ENCODE results near the gene KRT3.

The KRT3 gene

DNA sequence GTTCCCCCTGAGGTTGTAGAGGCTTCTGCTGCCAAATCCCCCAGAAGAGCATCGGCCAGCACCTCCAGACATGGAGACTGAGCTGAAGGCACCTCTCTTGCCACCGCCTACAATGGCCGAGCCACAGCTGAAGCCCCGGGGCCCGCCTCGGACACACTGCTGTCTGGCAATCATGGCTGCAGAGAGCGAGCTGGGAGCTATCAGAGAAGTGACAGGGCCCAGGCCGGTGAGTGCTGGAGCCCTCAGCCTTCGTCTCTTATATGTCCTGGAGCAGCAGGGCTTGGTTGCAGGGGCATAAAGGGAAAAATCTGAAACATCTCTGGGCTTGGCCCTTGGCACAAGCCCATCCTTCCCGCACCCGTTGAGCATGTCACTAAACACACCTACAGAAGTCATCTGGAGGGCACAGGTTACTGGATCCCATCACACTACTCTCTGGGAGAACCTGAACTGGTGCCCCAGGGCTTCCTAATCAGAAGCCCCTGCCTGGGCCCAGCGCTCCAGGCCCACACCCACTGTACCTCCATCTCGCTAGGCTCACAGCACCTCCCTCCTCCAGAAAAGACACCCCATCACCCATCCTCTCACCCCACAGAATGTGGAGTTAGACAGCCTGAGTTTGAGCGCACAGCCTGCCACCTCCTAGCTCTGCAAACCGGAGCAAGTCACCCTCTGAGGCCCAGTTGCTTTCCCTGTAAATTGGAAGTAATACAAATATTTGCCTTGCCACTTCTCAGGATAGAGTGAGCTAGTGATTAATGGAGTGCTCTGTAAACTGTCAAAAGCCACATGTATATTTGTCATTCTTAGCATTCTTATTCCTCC, 18.2 kb upstream of the KRT3 start, which contains the start of gene KRT4:
TSS of gene KRT4 (minus strand) at position 232 of the 825 bp plus-strand sequence. CDS start at position 174, 58 bp downstream.
- DNase-seq (ENCODE audit: low spot score), result no peak

DNA sequence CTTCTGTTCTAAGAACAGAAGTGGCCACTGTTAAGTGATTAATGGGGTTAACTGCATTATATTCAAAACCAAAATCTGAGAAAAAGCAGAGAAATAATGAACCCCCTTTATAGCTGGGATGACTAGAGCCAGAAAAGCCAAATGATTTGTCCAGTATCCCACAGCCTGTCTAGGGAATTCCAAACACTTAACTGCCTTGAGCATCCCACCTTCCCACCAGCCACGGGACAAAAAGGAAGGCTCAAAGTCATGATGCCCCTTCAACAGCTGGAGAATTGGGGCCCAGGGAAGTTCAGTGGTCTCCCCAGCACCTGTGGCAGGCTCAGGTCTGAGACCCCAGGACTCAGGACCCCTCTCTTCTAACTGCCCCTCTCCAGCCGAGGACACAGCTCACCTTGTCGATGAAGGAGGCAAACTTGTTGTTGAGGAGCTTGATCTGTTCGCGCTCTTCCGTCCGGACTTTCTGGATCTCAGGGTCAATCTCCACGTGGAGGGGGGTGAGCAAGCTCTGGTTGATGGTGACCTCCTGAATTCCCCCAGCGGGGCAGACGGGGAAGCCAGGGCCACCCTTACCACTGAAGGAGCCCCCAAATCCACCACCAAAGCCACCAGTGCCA, 17.4 kb upstream of the KRT3 start:
- no peak for DNase-seq (ENCODE audit: low spot score)

DNA sequence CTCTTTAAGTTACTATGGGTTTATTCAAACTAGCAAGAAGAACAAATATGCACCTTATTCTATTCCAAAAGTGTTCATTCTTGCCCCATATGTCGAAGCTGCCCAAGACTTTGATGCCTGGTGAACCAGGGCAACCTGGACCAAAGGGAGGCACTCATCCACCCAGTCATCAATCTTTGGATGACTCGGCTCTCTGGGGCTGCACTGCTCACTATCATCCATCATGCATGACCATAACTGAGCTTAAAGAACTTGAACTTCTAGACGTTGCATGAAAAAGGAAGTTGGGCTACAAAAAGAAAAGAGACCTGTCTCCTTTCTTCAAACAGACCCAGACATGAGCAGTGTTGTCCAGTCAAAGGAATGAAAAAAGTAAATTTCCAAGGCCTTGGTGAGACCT, 16.8 kb upstream of the KRT3 start:
- DNase-seq (ENCODE audit: low spot score), result no peak

DNA sequence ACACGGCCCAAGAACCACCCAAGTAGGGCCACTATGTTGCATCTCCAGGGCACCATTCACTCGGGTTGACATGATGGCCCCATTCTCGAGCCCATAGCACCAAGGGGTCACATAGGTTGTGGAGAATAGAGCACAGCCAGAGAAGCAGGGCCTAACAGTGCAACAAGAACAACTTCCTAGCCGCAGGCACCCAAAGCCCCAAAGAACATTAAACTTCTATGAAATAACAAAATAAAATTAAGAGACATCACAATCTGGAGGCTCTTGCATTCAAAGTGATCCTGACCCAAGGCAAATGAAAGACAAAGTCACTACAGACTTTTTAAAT, 16.1 kb upstream of the KRT3 start:
- DNase-seq (ENCODE audit: low spot score), result no peak

DNA sequence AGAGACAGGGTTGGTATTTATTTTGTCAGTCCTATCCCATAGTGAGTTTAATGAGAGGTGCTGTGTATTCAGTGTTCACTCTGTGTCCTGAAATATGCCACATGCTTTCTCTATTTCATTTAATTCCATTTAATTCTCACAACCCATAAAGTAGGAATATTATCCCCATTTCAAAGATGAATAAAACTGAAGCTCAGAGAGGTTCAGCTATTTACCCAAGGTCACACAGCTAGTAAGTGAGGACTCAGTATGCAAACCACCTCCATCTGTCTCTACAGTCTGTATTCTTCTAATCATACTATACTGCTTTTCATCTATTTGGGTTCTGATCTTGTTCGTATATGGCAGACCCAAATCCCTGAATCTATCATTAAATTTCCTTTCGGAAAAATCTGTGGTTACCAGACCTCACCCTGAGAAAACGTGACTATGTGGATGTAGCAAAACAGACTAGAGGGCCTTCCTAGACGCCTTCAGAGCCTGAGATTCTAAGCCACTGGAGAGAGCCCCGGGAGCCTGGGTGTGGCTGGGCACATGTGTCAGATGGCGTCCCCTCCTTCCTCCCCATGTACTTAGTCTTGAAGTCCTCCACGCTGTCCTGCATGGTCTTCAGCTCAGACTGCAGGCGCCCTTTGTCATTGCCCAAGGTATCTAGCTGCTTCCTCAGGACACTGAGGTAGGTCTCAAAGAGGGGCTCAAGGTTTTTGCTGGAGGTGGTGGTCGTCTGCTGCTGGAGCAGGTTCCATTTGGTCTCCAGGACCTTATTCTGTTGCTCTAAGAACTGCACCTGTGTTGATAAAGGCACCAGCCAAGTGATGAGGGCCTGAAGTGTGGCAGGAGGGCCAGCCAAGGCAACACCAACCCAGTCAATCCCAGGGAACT, 15.5 kb upstream of the KRT3 start:
- no peak for DNase-seq (ENCODE audit: low spot score)

DNA sequence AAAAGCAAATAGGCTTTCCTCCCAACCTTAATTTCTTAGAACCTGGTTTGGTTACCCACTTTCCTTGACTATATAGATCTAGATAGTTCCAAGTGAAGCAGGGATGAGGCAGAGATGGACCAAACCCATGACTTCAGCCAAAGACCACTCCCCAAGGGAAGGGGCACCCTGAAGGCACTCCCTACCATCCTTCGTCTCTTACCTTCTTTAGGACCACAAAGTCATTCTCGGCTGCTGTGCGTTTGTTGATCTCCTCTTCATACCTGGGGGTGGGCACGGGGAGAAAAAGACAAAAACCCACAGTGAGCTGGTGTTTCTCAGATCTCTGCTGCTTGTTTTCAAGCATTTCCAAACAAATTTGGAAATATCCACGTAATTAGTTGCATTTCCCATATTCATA, 14.6 kb upstream of the KRT3 start:
- DNase-seq (ENCODE audit: low spot score), result no peak

DNA sequence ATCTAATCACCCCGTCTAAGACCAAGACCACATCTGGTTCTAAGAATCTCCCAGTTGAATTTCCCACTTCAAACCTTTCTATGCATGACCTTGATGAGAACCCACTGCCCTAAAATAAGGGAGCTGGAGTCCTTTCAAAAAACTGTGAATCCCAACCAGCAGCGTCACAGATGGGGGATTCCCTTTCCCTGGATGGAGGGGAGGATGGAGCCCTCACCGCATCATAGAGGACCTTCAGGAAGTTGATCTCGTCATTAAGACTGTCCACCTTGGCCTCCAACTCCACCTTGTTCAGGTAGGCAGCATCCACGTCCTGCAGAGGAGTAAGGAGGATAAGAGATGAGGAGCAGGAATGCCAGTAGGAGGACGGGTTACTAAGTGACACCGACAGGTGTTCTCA, 13.2 kb upstream of the KRT3 start:
- no peak for DNase-seq (ENCODE audit: low spot score)

DNA sequence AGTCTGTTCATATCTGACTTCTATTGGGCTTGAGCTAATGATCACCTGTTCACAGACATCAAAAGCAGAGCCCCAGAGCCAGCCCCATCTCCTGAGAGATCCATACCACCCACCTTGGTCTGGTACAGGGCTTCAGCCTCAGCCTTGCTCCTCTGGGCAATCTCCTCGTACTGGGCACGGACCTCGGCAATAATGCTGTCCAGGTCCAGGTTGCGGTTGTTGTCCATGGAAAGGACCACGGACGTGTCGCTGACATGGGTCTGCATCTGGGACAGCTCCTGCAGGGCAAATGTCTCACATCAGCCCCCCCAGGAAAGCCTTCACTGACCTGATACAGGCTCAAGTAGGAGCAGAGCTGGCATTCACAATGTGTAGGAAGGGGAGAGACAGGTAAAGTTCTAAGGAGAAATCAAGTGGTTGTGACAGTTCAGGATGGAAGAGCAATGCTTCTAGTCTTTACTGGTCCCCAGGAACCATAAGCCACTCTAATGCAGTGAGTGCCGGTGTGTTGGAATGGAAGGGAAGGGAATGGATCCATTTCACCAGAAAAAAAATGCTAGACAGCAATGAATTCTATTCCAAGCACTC, 12.8 kb upstream of the KRT3 start:
- DNase-seq (ENCODE audit: low spot score), result no peak

DNA sequence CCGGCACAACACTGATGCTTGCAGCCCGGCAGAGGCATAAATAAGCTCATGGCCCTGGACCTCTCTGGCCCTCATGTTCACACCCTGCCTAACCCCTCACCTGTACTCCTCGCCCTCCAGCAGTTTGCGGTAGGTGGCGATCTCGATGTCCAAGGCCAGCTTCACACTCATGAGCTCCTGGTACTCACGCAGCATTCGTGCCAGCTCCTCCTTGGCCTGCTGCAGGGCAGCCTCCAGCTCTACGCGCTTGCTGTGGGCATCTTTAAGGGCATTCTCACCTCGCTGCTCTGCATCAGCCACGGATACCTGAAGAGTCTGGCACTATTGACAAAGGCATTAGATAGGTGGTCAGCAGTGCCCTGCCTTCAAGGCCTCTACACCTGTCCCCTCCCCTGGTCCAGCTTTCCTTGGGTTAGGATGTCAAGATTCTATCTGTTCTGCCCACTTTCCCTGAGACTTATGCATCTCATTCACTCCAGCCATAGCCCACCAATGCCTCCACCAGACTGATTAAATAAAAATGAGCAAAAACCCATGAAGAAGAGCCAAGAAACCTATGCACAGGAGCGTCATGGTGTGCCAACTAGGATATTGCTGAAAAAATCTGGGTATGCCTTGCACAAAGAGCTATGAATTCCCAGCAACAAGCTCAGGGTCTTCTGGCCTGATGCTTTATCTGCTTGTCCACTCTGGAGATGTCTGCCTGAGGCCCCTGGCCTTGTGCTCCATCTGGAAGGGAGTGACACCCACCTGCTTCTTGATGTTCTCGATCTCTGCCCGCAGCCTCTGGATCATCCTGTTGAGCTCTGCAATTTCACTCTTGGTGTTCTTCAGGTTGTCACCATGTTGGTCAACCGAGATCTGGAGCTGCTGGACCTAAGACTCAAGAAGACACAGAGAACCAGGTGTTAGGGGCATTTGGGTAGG, 11.9 kb upstream of the KRT3 start:
- DNase-seq (ENCODE audit: low spot score), result no peak

DNA sequence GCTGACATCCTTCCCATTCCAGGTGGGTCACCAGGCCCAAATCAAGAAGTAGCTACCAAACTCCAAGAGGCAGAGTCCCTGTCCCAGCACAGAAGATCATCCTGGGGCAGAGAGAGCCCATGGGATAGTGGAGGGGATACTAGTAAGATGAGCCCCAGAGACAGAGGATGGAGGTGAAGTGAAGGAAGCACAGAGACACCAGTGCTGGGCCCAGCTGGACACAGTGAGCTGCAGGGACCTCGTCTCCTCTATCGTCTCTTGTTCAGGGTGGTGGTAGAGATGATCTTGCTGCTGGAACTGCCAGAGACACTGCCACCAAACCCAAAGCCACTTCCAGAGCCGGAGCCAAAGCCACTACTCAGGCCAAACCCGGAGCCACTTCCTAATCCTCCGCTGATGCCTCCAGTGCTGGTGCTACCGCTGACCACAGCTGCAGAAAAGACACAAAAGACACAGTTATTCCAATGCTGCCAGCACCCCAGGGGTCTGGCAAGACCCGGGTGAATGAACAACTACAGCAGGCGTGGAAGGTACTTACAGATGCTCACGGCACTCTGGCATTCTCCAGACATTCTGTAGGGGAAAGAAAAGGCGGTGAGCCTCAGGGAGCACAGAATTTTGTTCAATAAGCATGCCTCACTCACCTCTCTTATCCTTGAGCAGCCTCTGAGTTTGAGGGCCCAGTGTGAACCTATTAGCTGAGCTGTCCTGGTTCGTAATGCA, 11.1 kb upstream of the KRT3 start:
- DNase-seq (ENCODE audit: low spot score), result no peak

DNA sequence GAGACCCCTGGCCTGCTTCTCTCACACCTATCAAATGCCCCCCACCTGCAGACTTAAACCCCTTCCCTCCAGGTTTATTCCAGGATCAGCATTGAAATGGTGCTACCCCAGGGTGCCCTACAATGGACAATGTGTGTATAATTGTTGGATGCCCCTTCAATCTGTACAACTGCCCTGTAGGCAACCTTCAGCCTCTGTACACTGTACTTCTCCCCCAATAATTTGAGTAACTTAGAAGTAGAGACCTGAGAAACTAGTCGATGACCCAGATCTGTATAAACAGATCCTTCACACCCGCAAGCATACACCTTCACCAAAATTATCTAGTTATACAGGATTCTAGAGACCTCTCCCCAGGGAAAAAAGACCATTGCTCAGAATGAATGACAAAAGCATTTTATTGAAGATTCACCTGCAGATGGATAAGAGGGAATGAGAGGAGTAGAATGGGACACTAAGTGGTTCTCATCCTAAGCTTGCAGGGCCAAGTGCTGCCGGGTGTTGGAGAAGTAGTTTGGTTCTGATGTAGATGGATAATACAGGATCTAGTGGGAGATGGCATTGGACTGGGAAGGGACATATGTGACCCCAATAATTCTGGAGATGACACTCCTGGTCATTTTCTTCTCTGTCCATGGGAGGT, 10.4 kb upstream of the KRT3 start:
- DNase-seq (ENCODE audit: low spot score), result no peak

DNA sequence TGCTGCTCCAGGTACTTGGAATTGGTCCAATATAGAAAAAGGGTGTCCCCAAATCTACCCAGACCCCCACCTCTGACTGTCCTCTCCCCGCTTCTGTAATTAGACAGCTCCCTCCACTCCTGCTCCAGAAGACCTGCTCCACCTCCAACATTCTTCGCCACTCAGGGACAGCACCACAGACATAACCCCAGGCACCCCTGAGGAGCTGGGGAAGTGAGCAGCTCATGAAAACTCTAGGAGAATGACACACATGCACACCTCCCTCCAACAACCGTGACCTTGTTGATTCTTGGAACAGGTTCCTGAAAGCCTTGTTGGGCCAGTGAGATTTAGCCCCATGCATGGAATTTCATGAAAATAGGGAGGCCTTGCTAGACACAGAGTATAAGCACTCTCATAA, 9.8 kb upstream of the KRT3 start:
- no peak for DNase-seq (ENCODE audit: low spot score)

DNA sequence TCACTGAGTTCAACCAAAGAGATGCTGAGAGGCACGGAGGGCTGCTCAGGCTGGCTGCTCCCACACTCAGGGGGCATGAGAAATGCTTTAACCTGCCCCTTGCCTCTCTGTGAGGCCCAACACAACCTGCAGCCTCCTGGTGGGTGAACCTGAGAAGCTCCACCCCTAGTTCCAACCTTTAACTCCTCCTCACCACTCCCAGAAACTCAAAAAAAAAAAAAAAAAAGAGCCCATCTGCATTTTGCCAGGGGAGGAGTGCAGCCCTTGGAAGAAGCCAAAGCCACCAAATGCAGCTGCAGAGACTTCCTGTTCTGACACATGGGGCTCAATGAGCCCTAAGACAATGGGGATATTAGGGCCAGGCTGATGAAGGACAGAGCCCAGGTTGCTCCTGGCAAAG, 9.1 kb upstream of the KRT3 start:
- no peak for DNase-seq (ENCODE audit: low spot score)

DNA sequence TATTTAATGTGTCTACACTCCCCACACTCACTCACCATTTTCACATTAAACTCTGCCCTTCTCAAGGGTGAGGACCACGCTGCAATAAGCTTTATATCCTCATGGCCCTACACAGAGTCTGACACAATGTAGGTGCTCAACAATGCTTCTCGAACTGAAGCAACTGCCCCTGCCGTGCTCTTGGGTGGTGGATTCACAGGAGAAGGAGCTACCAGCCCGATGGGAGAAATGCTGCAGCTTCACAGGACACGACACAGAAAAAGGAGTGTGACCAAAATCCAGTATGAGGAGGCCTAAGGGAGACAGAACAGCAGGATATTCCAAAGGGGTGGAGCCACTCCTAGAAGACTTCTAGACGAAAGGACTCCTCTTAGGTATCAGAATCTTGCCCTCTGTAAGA, 6.5 kb upstream of the KRT3 start:
- no peak for DNase-seq (ENCODE audit: low spot score)

DNA sequence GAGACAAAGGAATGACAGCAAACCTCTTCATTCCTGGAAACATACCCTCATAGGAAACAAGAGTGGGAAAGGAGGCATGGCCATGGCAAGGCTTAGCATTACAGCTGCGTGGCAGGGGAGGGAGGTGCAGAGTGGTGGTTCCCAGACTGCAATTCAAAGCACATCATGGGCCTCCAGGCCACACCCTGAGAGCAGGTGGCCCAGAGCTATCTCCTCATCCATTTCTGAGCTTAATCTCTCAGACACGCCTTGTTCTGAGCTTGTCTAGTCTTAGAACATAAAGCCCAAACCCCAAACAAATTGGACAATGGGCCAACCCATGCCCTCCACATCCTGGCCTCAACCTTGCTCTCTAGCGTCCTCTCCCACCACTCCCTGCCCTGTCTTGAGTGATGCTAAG, 5.9 kb upstream of the KRT3 start:
- DNase-seq (ENCODE audit: low spot score), result no peak

DNA sequence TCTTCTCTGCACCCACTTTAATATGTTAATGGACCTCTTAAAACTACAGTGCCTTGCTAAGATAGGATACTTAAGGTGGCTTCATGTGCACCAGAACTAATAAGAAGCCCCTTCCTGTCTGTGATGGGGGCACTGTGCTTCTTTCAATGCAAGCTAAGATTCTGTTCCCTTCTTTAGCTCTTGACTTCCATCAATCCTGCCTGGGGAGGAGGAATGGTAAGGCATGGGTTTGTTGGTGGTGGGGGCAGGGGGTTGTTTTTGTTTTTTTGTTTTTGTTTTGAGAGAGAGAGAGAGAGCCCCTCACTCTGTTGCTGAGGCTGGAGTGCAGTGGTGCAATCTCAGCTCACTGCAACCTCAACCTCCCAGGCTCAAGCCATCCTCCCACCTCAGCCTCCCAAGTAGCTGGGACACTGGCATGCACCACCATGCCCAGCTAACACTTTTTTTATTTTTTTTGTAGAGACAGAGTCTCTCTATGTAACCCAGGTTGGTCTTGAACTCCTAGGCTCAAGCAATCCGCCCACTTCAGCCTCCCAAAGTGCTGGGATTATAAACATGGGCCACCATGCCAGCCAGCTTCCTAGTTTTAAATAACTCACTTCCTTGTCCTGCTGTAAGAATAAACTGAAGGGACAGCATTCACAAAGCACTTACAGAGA, 4.5 kb upstream of the KRT3 start:
- DNase-seq (ENCODE audit: low spot score), result no peak

DNA sequence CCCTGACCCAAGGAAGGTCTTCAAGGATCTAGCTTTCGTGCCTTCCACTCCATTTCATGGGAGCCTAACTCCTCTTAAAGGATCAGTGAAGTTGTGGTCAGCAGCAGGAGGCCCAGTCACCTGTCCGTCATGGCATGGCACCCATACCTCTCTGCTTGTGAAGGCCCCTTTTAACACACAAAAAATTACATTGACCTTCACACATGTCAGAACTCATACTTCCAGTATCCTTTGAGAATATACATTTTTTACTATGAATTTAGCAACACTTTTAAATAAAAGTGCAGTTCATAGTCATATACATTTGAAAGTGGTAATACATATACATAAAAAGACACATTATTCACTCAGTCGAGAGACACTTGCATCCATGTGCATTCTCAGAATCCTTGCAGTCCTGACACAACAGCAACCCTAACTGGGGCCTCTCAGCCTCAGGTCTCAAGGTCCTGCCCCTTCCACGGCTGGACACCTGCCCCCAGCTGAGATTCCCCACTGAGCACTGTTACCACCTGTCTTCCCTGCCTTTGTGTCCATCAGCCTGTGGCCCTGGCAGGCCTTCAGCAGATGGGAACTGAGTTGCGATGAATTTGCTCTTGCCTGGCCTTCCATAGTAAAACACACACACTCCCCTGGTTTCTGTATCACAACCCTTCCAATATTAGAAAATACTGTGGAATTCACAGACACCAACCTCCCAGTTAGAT, 3.7 kb upstream of the KRT3 start:
- no peak for DNase-seq (ENCODE audit: low spot score)

DNA sequence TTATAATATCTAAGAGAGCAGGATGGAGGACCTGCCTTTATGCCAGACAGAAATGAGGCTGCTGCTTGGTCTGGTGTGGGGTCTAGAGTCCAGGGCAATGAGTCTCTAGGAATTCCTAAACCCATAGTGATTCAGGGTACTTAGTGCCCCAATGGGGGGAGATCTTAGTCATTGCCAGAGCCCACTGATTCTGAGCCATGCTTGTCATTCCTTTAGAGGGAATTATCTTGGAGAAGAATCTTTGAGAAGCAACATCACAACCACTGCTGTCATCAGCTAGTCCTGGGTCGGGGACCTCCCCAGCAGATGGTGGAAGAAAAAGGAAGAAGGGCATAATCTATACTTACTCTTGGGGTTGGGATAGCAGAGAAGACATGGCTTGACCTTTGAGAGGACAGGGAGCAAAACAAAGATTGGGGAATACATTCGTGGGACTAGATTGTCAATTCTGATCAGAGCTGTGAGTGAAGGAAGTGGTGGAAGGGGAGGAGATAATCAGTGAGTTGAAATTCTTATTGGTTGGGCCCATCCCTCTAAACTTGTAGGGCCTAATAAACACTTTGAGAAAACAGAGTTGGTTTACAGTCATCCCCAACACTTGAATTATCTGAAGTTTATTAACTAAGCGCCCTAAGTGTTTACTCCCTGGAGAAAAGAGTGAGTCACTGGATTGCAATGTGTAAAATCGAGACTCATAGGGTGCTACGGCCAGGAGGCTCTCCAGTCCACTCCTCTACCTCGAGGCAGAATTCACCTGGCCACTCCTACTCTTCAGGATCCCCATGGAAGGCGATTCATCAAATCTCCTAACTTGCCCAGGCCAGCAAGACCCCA, 3.0 kb upstream of the KRT3 start:
- DNase-seq (ENCODE audit: low spot score), result no peak
